Karpas-422 (cell line): ENCODE measurements around the gene GBE1. TPM values are rescaled to one million over a fixed set of nuclear protein-coding genes. Genes with fewer than 3 reads are reported as not detected.

Experiments used
- DNase-seq: peaks from one replicate; pipeline ENCODE4 v3.0.0-alpha.2; 2015
- H2AFZ ChIP-seq: fragments of 200-600 bp; sonication (generic); 2 replicates; pipeline ENCODE4 v1.6.1; 2014; ENCODE audit warnings: antibody characterized with exemption, low read length, mixed read lengths
- H3K27ac ChIP-seq: fragments of 200-600 bp; sonication (generic); 2 replicates; pipeline ENCODE4 v1.5.1; 2014; ENCODE audit warnings: mild to moderate bottlenecking, low read length, moderate library complexity
- H3K27me3 ChIP-seq: fragments of 200-600 bp; sonication (generic); 2 replicates; pipeline ENCODE4 v1.6.1; 2014; ENCODE audit warnings: low read length, mixed read lengths
- H3K36me3 ChIP-seq: fragments of 200-600 bp; sonication (generic); 2 replicates; pipeline ENCODE4 v1.6.1; 2014; ENCODE audit warnings: low read length, mixed read lengths; ENCODE audit not compliant: insufficient read depth
- H3K4me1 ChIP-seq: fragments of 200-600 bp; sonication (generic); 2 replicates; pipeline ENCODE4 v1.6.1; 2014; ENCODE audit warnings: mild to moderate bottlenecking, low read length, mixed read lengths
- H3K4me2 ChIP-seq: fragments of 200-600 bp; sonication (generic); 2 replicates; pipeline ENCODE4 v1.6.1; 2014; ENCODE audit warnings: low read length, low read depth, mild to moderate bottlenecking; ENCODE audit not compliant: poor library complexity, severe bottlenecking
- H3K4me3 ChIP-seq: fragments of 200-600 bp; sonication (generic); 2 replicates; pipeline ENCODE4 v1.5.1; 2014; ENCODE audit warnings: mild to moderate bottlenecking, antibody characterized with exemption, low read length, mixed read lengths
- H3K79me2 ChIP-seq: fragments of 200-600 bp; sonication (generic); 2 replicates; pipeline ENCODE4 v1.6.1; 2014; ENCODE audit warnings: mild to moderate bottlenecking, low read length, mixed read lengths
- H3K9ac ChIP-seq: fragments of 200-600 bp; sonication (generic); 2 replicates; pipeline ENCODE4 v1.6.0; 2014; ENCODE audit warnings: low read length
- H3K9me2 ChIP-seq: fragments of 200-600 bp; sonication (generic), shearing (Covaris generic); replicated peaks from 2 replicates; pipeline ENCODE4 v1.6.0; 2014; ENCODE audit warnings: mild to moderate bottlenecking, low read length, moderate library complexity; ENCODE audit not compliant: insufficient read depth
- H3K9me3 ChIP-seq: fragments of 300-700, 200-600 bp; sonication (generic); 2 replicates; pipeline ENCODE4 v1.6.1; 2014; ENCODE audit warnings: low read length, mixed read lengths
- H4K20me1 ChIP-seq: fragments of 200-600 bp; sonication (generic); 2 replicates; pipeline ENCODE4 v1.6.1; 2014; ENCODE audit warnings: mild to moderate bottlenecking, antibody characterized with exemption, low read length, low read depth; ENCODE audit not compliant: insufficient read depth
- total RNA-seq: library from RNA; depleted of rRNA; stranded (reverse); fragments of >200 nt; shearing (Covaris generic); gene quantifications from 2 replicates; pipeline ENCODE4 v1.2.3, GENCODE V29; 2014; ENCODE audit warnings: low replicate concordance

Gene GBE1
- total RNA-seq, 1 experiment from 2014 or later = 134 TPM

GRCh38 chr3:81624756-81625155 lies 136.7 kb downstream of the GBE1 start:
- H3K36me3 ChIP-seq = no peaks in the 10 kb centered on the region
- H3K9ac ChIP-seq = no peak overlapping the region
- no peaks in the 10 kb centered on the region for H3K9me2 ChIP-seq
- H3K4me1 ChIP-seq = no peaks in the 10 kb centered on the region
- H3K9me3 ChIP-seq = no peaks in the 10 kb centered on the region
- H3K4me3 ChIP-seq = no peak overlapping the region
- H2AFZ ChIP-seq = no peak overlapping the region
- DNase-seq = no peak
- H3K27me3 ChIP-seq = no peaks in the 10 kb centered on the region
- H3K27ac ChIP-seq = no peak overlapping the region
- peaks cover 15% of the 10 kb centered on the region for H3K79me2 ChIP-seq
- H4K20me1 ChIP-seq = no peaks in the 10 kb centered on the region
- no peak overlapping the region for H3K4me2 ChIP-seq

- H4K20me1 ChIP-seq = no peaks in the 10 kb centered on the region
- H3K4me3 ChIP-seq = no peak overlapping the region
Measured at GRCh38 chr3:81622395-81622794, 139.1 kb downstream of the GBE1 start.

GRCh38 chr3:81621277-81621676 lies 140.2 kb downstream of the GBE1 start:
- Histone ChIP-seq H2AFZ (no peak overlapping the region), H4K20me1 (no peaks in the 10 kb centered on the region), H3K9me3 (no peaks in the 10 kb centered on the region), H3K27me3 (no peaks in the 10 kb centered on the region), H3K9me2 (no peaks in the 10 kb centered on the region), H3K4me3 (no peak overlapping the region), H3K4me2 (no peak overlapping the region), H3K4me1 (no peaks in the 10 kb centered on the region), H3K79me2 (peaks cover 11% of the 10 kb centered on the region), H3K36me3 (no peaks in the 10 kb centered on the region), H3K9ac (no peak overlapping the region), H3K27ac (no peak overlapping the region)
- no peak for DNase-seq

More at GRCh38 chr3:81622395-81622794, 139.1 kb downstream of the GBE1 start:
- Histone ChIP-seq H3K4me2 (no peak overlapping the region), H3K27me3 (no peaks in the 10 kb centered on the region), H3K9me2 (no peaks in the 10 kb centered on the region), H3K4me1 (no peaks in the 10 kb centered on the region), H3K36me3 (no peaks in the 10 kb centered on the region), H3K9ac (no peak overlapping the region), H3K79me2 (peaks cover 11% of the 10 kb centered on the region), H3K9me3 (no peaks in the 10 kb centered on the region), H3K27ac (no peak overlapping the region), H2AFZ (no peak overlapping the region)
- no peak for DNase-seq

- no peak overlapping the region for H3K4me2 ChIP-seq
Measured at GRCh38 chr3:81620849-81621248, 140.6 kb downstream of the GBE1 start.

GRCh38 chr3:81612768-81613167 lies 148.7 kb downstream of the GBE1 start:
- no peak overlapping the region for H2AFZ ChIP-seq
- no peaks in the 10 kb centered on the region for H3K4me1 ChIP-seq
- H3K4me2 ChIP-seq = no peak overlapping the region
- DNase-seq = no peak
- H4K20me1 ChIP-seq = no peaks in the 10 kb centered on the region
- H3K27ac ChIP-seq = no peak overlapping the region
- H3K9ac ChIP-seq = no peak overlapping the region
- no peaks in the 10 kb centered on the region for H3K9me2 ChIP-seq
- no peak overlapping the region for H3K4me3 ChIP-seq
- H3K9me3 ChIP-seq = no peaks in the 10 kb centered on the region
- H3K36me3 ChIP-seq = no peaks in the 10 kb centered on the region
- 0 out of 2 replicates have a peak, but pooled peaks cover 3% of the 10 kb centered on the region for H3K79me2 ChIP-seq
- no peaks in the 10 kb centered on the region for H3K27me3 ChIP-seq

More at GRCh38 chr3:81620849-81621248, 140.6 kb downstream of the GBE1 start:
- Histone ChIP-seq H3K4me1 (no peaks in the 10 kb centered on the region), H3K9me2 (no peaks in the 10 kb centered on the region), H3K4me3 (no peak overlapping the region), H2AFZ (no peak overlapping the region), H3K9me3 (no peaks in the 10 kb centered on the region), H3K27ac (no peak overlapping the region), H4K20me1 (no peaks in the 10 kb centered on the region), H3K9ac (no peak overlapping the region), H3K79me2 (peaks cover 10% of the 10 kb centered on the region), H3K36me3 (no peaks in the 10 kb centered on the region), H3K27me3 (no peaks in the 10 kb centered on the region)
- no peak for DNase-seq

GRCh38 chr3:81602781-81603180 lies 158.7 kb downstream of the GBE1 start:
- no peaks in the 10 kb centered on the region for H3K4me1 ChIP-seq
- peaks cover 11% of the 10 kb centered on the region; the same call in 1 of the 2 replicates for H3K79me2 ChIP-seq
- no peaks in the 10 kb centered on the region for H3K27me3 ChIP-seq
- H3K4me3 ChIP-seq = no peak overlapping the region
- H3K36me3 ChIP-seq = no peaks in the 10 kb centered on the region; the same call in 1 of the 2 replicates
- H3K9me3 ChIP-seq = no peaks in the 10 kb centered on the region
- no peaks in the 10 kb centered on the region for H3K9me2 ChIP-seq
- no peak overlapping the region for H3K27ac ChIP-seq
- H3K9ac ChIP-seq = no peak overlapping the region
- no peak overlapping the region for H3K4me2 ChIP-seq
- no peak for DNase-seq
- H4K20me1 ChIP-seq = no peaks in the 10 kb centered on the region
- H2AFZ ChIP-seq = no peak overlapping the region

- H3K4me3 ChIP-seq = no peak overlapping the region
- no peak for DNase-seq
- peaks cover 15% of the 10 kb centered on the region; the same call in 1 of the 2 replicates for H3K79me2 ChIP-seq
- no peaks in the 10 kb centered on the region for H4K20me1 ChIP-seq
- H3K27ac ChIP-seq = no peak overlapping the region
- H3K4me1 ChIP-seq = no peaks in the 10 kb centered on the region
- no peak overlapping the region for H2AFZ ChIP-seq
- H3K9ac ChIP-seq = no peak overlapping the region
- H3K36me3 ChIP-seq = no peaks in the 10 kb centered on the region; the same call in 1 of the 2 replicates
- H3K4me2 ChIP-seq = no peak overlapping the region
- H3K9me3 ChIP-seq = no peaks in the 10 kb centered on the region
- no peaks in the 10 kb centered on the region for H3K9me2 ChIP-seq
- H3K27me3 ChIP-seq = no peaks in the 10 kb centered on the region
Measured at GRCh38 chr3:81601707-81602305, 159.6 kb downstream of the GBE1 start.

GRCh38 chr3:81592101-81592500 lies 169.3 kb downstream of the GBE1 start:
- Histone ChIP-seq H3K9me3 (no peaks in the 10 kb centered on the region), H3K9ac (no peak overlapping the region), H3K4me2 (no peak overlapping the region), H3K27ac (no peak overlapping the region), H2AFZ (no peak overlapping the region), H4K20me1 (no peaks in the 10 kb centered on the region), H3K4me1 (no peaks in the 10 kb centered on the region), H3K36me3 (peaks cover 11% of the 10 kb centered on the region), H3K79me2 (peaks cover 6% of the 10 kb centered on the region; the same call in 1 of the 2 replicates), H3K4me3 (no peak overlapping the region), H3K27me3 (no peaks in the 10 kb centered on the region), H3K9me2 (no peaks in the 10 kb centered on the region)
- DNase-seq = no peak
